H1 (cell line): ENCODE measurements around the gene SLC6A7. TPM values are rescaled to one million over a fixed set of nuclear protein-coding genes. Genes with fewer than 3 reads are reported as not detected.

ENCODE experiments used
- EGR1 ChIP-seq: IDR thresholded peaks from 2 replicates; pipeline ENCODE4 v1.6.1; 2011; ENCODE audit warnings: low read depth, low read length, borderline replicate concordance
- RBBP5 ChIP-seq: IDR thresholded peaks from 2 replicates; pipeline ENCODE4 v1.7.1; 2012; ENCODE audit warnings: low read depth, mild to moderate bottlenecking, inconsistent platforms, low read length, moderate library complexity, borderline replicate concordance
- polyA plus RNA-seq, 7 experiments: library from polyadenylated mRNA; depleted of rRNA in 3 of 7; stranded (reverse) in 5 of 7; unstranded in 2 of 7; fragments of >200 nt in 5 of 7; fragments of 200-250 nt in 2 of 7; gene quantifications; 1 replicate in 5 of 7; 2 replicates in 1 of 7; 4 replicates in 1 of 7; pipeline versions ENCODE4 v1.2.1 to v1.2.3, GENCODE V29; 2011 to 2013; ENCODE audit warnings: missing spikeins in 2 of 7, mixed read lengths in 2 of 7
- total RNA-seq: library from RNA; stranded (reverse); fragmentation: NEBNext Ultra II Directional; extraction: Animal tissue kit (Norgen Biotek cat#: 25700); gene quantifications from 2 replicates; pipeline ENCODE4 v1.2.1, GENCODE V29; 2021

SLC6A7 gene
- total and polyA plus RNA-seq, 2 of the 8 experiments (the other 6 are each of a cell fraction or from before 2014, with no cell fraction given): 0.07 to 0.12 TPM

- TF ChIP-seq RBBP5 (no peak), EGR1 (no peak)
Measured at GRCh38 chr5:150221471-150221870, 31.6 kb downstream of the SLC6A7 start (continued).
